ENCODE results near the gene GPR17.

The GPR17 gene

DNA sequence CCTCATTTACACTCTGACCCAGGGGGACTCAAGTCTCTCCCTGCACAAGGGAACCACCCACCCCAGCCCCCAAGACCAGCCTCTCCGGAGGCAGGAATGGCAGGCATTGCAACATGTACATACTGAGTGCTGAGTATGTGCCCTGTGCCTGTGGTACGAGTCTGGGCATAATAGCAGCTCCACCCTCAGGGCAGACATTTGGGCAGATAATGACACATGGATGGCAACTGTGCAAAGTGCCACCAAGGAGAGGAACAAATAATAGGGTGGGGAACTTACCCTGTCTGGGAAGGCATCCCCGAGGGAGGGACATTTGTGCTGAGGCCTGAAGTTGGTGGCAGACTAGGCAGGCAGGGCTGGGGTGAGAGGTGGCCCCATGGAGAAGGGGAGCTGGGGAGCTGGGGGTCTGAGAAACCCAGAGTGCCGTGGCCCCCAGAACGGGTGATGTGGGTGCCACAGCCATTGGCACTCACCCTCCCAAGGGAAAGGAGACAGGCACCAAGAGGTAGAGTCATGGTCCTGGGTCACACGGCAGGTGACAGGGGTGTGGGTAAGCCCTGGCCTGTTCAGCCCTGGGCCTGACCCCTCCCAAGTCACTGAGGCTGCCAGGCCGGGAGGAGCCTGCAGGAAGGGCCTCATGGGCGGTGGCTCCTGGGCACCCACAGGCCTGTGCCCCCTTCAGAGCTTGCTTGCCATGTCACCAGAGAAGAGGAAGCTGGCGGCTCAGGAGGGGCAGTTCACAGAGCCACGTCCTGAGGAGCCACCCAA lies 15.7 kb upstream of the GPR17 start:
- DNase-seq (ENCODE audit: low read depth): no peak

DNA sequence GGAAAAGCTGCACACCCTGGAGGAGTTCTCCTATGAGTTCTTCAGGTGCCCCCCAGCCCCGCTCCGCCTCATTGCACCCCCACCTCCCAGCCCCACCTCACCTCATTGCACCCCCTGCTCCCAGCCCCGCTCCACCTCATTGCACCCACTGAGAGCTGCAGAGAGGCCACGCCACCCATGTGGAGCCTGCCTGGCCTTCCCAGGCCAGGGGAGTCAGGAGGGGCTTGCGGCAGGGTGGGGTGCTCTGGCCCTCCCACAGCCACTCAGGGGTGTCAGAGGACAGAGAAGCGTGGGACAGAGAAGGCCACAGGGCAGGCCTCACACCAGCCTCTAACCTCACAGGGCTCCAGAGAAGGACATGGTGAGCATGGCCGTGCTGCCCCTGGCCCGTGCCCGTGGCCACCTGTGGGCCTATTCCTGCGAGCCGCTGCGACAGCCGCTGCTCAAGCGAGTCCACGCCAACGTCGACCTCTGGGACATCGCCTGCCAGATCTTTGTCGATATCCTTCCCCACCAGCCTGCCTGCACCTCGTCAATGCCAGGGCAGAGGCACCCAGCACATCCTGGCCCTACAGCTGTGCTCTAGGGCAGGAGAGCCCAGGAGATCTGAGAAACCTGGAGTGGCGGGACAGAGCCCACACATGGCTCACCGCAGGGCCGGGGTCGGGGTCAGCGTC lies 15.0 kb upstream of the GPR17 start:
- DNase-seq (ENCODE audit: low read depth): no peak

DNA sequence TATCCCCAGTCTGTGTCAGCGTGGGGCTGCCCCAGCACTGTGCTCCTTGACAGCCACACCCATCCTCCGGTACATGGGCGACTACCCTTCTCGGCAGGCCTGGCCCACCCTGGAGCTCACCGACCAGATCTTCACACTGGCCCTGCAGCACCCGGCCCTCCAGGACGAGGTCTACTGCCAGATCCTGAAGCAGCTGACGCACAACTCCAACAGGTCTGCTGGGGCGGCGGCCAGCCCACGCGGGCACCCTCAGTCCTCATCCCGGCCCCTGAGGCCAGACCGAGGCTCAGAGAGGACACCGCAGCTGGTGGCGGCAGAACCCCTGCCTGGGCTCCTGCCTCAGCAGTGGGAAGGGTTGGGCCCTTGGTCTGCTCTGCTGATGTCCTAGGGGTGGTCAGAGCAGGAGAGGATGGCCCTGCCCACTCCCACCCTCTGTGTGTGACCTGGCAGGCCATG lies 14.4 kb upstream of the GPR17 start:
- no peak for DNase-seq (ENCODE audit: low read depth)

DNA sequence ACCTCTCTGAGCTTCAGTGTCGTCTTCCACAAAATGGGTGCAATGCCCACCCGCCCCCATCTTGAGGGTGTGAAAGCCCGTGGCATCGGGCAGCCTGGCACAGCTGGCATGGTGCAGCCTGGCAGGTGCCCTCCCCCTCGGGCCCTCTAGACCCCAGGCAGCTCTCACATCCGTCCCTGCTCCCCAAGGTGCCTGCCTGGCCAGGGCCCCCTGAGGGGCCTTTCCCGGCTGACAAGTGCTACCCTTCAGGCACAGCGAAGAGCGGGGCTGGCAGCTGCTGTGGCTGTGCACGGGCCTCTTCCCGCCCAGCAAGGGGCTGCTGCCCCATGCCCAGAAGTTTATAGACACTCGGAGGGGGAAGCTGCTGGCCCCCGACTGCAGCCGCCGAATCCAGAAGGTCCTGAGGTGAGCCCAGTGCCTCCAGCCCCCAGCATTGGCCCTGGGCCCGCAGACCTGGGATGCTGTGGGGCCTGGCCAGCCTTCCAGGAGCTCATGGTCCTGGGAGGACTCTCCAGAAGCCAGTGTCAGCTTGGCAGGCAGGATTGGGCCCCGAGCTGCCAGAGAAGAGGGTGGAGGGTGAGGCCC lies 13.9 kb upstream of the GPR17 start:
- no peak for DNase-seq (ENCODE audit: low read depth)

DNA sequence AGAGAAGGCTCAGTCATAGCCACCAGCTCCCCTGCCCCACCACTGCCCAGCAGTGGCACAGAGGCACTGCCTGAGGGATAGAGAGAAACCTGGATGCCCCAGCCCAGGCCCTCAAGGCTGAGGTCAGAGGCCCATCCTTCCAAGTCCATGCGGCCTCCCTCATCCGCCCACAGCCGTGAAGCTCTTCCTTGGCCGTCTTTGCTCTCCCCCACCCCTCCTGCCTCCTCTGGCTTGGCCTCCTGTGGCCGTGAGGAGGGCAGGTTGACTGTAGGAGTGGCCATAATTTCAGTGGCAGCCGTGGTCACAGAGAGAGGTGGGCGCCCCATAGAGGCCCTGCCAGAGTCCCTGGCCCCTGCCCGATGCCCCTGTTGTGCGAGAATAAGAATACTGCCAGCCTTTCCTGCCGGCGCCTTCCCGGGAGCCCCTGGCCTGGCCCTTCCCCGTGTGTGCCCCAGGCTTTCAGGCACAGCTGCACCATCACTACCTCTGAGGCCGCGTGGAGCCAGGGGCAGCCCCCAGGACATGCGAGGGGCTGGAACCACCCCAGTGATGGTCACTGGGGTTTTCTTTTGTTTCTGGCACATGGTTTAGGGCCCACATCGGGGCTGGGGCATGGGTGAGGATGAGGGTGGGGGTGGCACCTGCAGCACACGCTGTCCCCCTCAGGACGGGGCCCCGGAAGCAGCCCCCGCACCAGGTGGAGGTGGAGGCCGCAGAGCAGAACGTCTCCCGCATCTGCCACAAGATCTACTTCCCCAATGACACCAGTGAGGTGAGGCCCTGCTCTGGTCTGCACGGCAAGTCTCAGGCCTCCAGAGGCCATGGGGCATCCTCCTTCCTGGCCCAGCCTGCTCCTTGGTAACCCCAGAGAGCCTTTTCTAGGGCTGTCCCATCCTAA lies 13.1 kb upstream of the GPR17 start:
- DNase-seq (ENCODE audit: low read depth): no peak

DNA sequence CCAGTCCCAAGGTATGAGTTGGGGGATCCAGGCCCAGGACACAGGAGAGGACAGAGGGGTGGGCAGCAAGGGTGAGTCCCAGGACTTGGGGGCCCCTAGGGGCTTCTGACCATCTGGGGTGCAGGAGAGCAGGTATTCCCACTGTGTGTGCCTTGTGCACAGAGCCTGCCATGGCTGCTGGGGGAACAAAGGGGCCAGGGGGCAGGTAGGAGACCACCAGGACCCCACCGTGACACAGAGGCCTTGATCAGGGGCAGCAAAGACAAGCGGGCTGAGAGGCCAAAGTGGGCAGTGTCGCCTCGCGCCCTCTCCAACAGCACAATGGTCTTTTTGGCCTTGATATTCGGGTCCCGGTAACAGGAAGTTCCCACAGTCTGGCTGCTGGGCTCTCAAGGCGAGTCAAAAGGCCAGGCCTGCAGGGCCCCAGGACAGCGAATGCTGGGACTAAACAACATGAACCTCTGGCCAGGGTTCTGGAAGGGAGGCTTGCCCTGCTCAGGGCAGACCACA lies 12.3 kb upstream of the GPR17 start:
- DNase-seq (ENCODE audit: low read depth): no peak

DNA sequence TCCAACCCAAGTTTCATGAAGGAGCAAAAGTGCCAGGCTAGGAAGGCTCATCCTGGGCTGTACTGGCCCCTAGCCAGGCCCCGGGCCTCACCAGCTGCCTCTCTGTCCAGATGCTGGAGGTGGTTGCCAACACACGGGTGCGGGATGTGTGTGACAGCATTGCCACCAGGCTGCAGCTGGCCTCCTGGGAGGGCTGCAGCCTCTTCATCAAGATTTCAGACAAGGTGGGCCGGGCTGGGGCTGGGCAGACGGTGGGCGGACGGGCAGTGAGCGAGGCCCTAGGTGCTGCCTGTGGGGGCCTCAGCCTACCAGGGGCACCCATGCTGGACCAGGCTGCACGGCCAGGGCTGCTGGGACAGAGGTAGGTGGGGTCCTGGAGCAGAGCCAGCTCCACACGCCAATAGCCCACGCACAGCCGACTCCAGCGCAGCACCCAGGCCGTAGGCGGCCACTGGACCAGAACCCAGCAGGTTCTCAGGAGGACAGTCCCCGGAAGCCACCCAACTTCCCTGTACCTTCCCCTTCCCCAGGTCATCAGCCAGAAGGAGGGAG lies 11.8 kb upstream of the GPR17 start:
- DNase-seq (ENCODE audit: low read depth): no peak

DNA sequence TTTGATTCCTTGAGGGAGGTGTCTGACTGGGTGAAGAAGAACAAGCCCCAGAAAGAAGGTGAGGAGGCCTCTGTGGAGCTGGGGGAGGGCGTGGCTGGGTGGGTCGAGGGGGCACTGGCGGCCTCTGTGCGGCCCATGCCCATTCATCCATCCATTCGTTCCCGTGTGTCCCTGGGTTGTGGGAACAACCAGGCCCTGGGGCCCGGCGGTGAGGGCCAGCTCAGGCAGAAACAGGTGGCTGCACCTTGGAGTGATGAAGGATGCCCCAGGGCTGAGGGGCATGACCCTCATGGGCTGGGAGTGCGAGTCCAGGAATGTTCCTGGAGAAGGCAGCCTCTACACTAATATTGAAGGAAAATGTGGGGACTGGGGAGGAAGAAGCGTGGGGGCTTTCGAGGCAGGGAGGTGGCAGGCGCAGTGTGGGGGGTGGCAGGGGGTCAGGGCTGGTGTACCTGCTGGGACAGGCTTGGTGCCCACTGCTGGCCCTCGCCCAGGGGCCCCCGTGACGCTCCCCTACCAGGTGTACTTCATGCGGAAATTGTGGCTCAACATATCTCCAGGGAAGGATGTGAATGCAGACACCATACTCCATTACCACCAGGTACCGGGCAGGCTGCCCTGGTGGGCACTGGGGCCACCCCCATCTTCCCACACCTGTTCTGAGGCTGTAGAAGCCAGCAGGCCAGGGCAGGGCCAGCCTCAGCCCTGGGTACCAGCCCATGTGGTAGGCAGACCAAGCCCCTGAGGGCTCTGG lies 11.2 kb upstream of the GPR17 start:
- no peak for DNase-seq (ENCODE audit: low read depth)

DNA sequence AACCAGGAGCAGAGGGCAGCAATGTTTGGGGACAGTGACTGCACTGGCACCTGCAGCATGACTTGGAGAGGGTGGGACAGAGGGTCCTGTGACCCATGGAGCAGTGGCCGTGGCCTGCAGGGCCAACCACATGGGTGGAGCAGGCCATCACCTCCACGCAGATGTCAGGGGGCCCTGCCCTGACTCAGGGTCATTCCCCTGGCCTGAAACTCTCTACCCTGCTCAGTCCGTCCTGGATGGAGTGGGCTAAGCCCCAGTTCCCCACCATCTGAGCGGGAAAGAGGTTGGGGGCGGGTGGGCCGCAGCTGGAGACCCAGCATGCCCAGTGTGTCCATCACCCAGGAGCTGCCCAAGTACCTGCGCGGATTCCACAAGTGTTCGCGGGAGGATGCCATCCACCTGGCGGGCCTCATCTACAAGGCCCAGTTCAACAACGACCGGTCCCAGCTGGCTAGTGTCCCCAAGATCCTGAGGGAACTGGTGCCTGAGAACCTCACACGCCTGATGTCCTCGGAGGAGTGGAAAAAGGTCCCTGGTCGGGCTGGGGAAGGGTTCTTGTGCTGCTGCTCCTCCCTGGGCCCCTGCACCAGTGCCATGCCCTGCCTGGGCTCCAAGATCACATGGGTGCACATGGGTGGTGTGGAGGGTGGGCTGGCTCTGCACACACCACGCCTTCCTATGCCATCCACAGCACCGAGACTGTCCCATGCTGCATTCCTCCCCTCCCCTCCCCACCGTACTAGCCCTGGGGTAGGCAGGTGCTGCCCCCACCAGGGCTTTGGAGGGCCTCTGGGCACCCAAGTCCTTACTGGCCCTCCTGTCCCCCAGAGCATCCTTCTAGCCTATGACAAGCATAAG lies 10.3 kb upstream of the GPR17 start:
- no peak for DNase-seq (ENCODE audit: low read depth)

DNA sequence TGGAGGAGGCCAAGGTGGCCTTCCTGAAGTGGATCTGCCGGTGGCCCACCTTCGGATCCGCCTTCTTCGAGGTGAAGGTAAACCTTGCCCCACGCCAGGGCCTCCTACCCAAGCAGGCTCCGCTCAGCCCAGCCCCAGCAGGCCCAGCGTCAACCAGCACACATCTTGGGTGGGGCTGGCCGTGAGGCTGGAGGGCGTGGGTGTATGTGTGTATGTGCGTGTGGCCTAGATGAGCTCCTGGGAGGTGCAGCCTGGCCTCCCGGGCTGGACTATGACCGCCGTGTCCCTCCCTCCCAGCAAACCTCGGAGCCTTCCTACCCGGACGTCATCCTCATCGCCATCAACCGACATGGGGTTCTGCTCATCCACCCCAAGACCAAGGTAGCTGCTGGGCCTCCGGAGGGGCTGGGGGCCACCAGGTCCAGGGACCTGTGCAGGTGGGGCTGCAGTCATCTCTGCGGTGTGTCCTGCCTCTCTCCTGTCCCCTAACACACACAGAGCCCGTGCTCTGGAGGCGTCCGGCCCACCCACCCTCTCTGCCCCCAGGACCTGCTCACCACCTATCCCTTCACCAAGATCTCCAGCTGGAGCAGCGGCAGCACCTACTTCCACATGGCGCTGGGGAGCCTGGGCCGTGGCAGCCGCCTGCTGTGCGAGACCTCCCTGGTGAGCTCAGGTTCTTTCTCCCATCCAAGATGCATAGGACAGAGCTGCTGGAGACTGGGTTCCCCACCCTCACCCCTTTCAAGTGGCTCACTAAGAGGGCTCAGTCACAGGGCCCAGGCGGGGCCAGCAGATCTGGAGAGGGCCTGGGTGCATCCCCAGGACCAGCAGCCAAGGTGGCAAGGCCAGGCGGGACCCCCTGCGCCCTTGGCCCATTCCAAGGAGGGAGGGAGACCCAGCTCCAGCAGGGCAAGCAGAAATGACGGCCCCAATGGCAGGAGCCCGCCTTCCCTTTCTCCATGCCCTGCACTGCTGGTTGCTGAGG lies 9.4 kb upstream of the GPR17 start:
- DNase-seq (ENCODE audit: low read depth): no peak

DNA sequence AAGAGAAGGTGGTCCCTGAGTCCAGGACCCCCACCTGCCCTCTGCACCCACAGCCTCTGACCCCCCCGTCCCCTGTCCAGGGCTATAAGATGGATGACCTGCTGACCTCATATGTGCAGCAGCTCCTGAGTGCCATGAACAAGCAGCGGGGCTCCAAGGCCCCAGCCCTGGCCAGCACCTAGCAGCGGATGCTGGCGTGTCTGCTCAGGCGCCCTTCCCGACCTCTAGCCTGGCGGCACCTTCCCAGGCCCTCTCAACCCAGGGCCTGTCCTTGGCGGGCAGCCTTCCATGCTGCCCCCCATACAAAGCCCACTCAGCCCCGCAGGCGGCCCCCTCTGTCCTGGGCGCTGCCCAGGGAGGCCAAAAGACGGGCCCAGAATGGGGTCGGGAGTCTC lies 8.7 kb upstream of the GPR17 start:
- DNase-seq (ENCODE audit: low read depth): no peak

DNA sequence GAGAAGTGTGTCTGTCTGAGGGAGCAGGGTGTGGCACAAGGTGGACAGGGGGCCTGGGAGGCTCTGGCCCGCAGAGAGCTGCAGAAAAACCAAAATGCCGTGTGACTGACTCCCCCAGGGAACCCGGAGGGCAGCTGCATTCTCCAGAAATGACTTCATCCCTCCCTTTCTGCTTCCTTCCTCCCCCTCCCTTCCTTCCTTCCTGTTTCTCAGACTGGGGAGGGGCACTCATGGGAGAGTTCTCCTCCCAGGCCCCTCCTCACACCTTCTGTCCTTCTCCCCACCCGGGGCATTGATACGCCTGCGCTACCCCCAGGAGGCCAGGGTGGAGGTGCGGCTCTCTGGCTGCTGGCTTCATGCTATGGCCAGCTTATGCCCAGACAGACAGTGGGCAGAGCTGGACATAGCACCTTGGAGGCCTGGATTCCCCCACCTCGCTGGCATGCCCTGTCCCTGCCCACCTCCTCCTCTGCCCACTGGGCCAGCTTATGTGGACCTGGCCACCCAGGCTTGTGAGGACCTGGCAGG lies 8.2 kb upstream of the GPR17 start:
- no peak for DNase-seq (ENCODE audit: low read depth)

DNA sequence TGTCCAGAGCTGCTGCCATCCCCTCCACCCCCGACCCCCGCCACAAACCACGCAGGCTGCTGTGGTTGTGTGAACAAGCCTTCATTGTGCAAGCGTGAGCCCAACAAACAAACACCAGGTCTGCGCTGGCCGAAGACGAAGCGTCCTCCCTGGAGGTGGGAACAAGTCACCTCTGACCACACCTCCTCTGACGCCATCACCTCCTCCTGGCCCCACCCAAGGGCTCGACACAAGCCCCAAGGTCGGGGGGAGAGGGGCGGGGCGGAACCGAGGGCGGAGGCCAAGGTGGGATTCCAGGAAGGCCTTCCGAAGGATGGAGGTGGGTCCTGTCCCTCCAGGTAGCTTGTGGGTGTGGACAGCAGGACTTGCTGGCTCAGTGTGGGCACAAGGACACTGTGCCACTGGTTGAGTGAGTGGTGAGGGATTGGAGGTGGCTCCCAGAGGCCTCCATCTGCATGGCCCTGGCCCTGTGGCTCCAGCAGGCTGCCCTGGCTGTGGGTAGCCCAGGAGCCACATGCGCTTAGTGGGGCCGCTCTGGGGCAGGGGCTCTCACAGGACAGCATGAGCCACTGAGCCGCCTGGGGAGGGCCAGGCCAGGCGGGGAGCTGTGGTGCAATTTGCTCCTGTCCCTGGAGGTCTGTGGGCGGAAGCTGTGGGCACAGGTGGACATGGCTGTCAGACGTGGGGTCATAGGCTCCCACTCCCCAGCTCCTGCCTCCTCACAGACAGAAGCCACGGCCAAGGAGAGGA lies 7.4 kb upstream of the GPR17 start:
- no peak for DNase-seq (ENCODE audit: low read depth)

DNA sequence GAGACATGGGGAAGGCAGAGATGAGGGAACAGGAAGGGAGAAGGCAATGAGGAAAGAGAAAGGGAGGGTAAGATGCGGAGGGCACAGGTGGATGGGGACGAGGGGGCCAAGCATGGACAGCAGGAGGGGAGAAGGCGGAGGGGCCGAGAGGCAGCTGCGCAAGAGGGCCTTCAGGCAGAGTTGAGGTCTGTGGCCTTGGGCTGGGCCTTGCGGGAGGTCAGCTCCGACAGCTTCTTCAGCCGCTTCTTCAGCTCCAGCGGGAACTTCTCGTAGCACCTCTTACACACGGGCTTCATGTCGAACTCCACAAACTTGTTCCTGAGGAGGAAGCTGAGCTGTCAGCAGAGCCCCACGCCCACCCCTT lies 6.9 kb upstream of the GPR17 start:
- DNase-seq (ENCODE audit: low read depth): no peak

DNA sequence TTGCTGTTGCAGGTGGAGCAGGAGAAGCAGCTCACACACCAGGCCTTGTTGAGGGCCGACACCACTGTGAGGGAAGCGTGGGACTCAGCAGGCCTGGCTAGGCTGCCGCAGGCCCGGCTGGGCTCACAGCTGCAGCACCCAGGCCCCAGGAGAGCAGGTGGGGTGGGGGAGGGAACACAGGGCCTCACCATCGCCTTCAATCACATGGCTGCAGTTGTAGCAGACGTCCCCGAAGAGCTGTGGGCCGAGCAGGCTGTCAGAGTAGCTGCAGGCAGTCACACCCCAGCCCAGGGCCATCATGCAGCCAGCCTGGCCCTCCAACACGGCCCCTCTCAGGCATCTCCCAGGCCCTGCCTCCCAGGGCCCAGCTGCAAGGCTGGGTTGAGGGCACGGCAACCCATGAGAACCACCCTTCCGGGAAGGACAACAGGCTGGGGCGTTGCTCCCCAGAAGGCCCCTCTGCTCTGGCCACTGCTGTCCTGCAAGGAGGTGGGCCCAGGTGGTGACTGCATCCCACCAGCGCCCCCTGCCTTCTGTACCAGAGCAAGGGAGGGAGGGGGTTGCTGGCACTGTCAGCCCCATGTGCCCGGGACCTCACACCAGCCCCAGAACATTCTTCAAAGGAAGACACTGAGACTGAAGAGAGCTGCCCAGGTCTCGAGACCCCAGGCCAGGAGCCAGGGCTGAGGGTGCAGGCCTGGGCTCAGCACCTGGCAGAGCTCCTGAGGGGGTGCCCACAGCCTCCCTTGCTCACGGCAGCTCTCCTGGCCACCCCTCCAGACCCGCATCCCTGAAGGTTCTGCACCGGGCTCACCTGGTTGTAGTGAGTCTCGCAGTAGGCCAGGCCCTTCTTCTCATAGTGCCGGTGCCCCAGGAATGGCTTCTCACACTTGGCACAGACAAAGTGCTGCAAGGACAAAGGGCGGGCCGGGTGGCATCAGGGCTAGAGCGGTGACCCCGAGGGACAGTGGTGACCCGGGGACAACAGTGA lies 5.6 kb upstream of the GPR17 start:
- no peak for DNase-seq (ENCODE audit: low read depth)

DNA sequence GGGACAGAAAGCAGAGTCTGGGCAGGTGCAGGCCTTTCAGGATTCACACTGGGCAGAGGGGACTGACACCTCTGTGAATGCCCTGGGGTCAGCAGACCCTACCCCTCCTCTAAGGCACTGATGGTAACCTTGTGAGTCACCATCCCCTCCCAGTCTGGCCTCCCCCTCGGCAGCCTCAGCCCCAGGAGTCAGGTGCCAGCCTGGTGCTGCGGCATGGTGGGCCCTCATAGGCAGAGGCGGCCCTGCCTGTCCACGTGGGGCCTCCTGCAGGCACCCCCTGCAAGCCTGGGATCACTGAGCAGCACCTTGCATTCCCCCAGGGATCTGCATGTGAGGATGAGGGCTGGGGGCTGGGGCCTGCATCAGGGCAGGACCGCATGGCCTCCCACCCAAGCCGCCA lies 4.8 kb upstream of the GPR17 start:
- no peak for DNase-seq (ENCODE audit: low read depth)

All from activated T-cell treated with anti-CD3 and anti-CD28 coated beads for 48 hours (primary cell).